K562 (cell line): ENCODE data around the gene ADAMTS14. TPM values are rescaled to one million over a fixed set of nuclear protein-coding genes. Genes with fewer than 3 reads are reported as not detected.
A peak's percentile ranks its signal among the peaks of the same experiment; 100 is the strongest.

ENCODE experiments used
- BRD9 ChIP-seq: fragments of 450-650 bp; IDR thresholded peaks from 2 replicates; pipeline ENCODE4 v1.6.1; 2018; ENCODE audit warnings: low read depth; ENCODE audit not compliant: partially characterized antibody
- CSDE1 ChIP-seq, 2 experiments: fragments of 450-650 bp; IDR thresholded peaks; 2 replicates each; pipeline ENCODE4 v1.6.1; 2016; ENCODE audit warnings: mild to moderate bottlenecking in 1 of 2
- EP300 ChIP-seq: IDR thresholded peaks from 2 replicates; pipeline ENCODE4 v1.6.1; 2012; ENCODE audit warnings: low read length, improper control_type of control experiment
- FOS ChIP-seq: IDR thresholded peaks from 3 replicates; pipeline ENCODE4 v1.6.1; 2011; ENCODE audit not compliant: insufficient read length; ENCODE audit errors: extremely low read depth
- MAFG ChIP-seq: fragments of 450-650 bp; conservative IDR thresholded peaks from 2 replicates; pipeline ENCODE4 v1.6.1; 2016; ENCODE audit warnings: missing genetic modification characterization, missing compliant biosample characterization
- NCOR1 ChIP-seq: fragments of 450-650 bp; IDR thresholded peaks from 2 replicates; pipeline ENCODE4 v1.6.1; 2016; ENCODE audit warnings: mild to moderate bottlenecking, moderate library complexity
- RFX5 ChIP-seq: IDR thresholded peaks from 2 replicates; pipeline ENCODE4 v1.6.1; 2011; ENCODE audit warnings: low read depth, mild to moderate bottlenecking, improper control_type of control experiment, low read length
- RNF2 ChIP-seq: sonication (generic); IDR thresholded peaks from 2 replicates; pipeline ENCODE4 v1.6.1; 2016
- SRF ChIP-seq, 2 experiments: fragments of 250-450, 450-650 bp in 1 of 2; sonication (Bioruptor Pico) in 1 of 2; sonication (generic) in 1 of 2; formaldehyde crosslinking; IDR thresholded peaks; 2 replicates each; pipeline versions ENCODE4 v1.5.0 to v1.5.1; 2020 to 2022; ENCODE audit warnings: mild to moderate bottlenecking in 1 of 2, missing genetic modification reagents in 1 of 2
- TCFL5 ChIP-seq: fragments of 250-450 bp; sonication (Bioruptor Pico); conservative IDR thresholded peaks from 2 replicates; pipeline ENCODE4 v1.6.1; 2021; ENCODE audit warnings: mild to moderate bottlenecking, moderate library complexity, matching md5 sums
- THAP12 ChIP-seq: fragments of 250-450 bp; sonication (Bioruptor Pico); IDR thresholded peaks from 2 replicates; pipeline ENCODE4 v1.9.0; 2021; ENCODE audit warnings: mild to moderate bottlenecking, inconsistent platforms
- THRAP3 ChIP-seq: fragments of 450-650 bp; IDR thresholded peaks from 2 replicates; pipeline ENCODE4 v1.6.1; 2016; ENCODE audit warnings: mild to moderate bottlenecking, inconsistent platforms, borderline replicate concordance
- ZBTB11 ChIP-seq, 3 experiments: fragments of 200-800 bp in 1 of 3; fragments of 250-450 bp in 1 of 3; fragments of 450-650 bp in 1 of 3; sonication (Bioruptor Pico) in 1 of 3; sonication (Bioruptor generic) in 1 of 3; formaldehyde crosslinking in 1 of 3; IDR thresholded peaks; 2 replicates each; pipeline versions ENCODE4 v1.6.1 to v1.8.0; 2016 to 2022; ENCODE audit warnings: mild to moderate bottlenecking in 2 of 3, missing genetic modification characterization in 2 of 3, missing compliant biosample characterization in 1 of 3, moderate library complexity in 1 of 3
- ZNF12 ChIP-seq: sonication (generic); formaldehyde crosslinking; IDR thresholded peaks from 2 replicates; pipeline ENCODE4 v1.4.0; 2020; ENCODE audit warnings: mild to moderate bottlenecking, missing genetic modification reagents
- ZNF561 ChIP-seq: fragments of 450-650 bp; formaldehyde crosslinking; conservative IDR thresholded peaks from 2 replicates; pipeline ENCODE4 v1.4.0; 2020; ENCODE audit warnings: mild to moderate bottlenecking, moderate library complexity
- ZNF589 ChIP-seq: fragments of 200-800 bp; sonication (Bioruptor generic); IDR thresholded peaks from 2 replicates; pipeline ENCODE4 v1.6.1; 2016; ENCODE audit warnings: low read depth, missing genetic modification characterization, missing compliant biosample characterization
- ZNF778 ChIP-seq: fragments of 450-650 bp; formaldehyde crosslinking; IDR thresholded peaks from 2 replicates; pipeline ENCODE4 v1.4.0; 2020; ENCODE audit warnings: mild to moderate bottlenecking, moderate library complexity
- ZNF830 ChIP-seq: fragments of 250-450 bp; sonication (Bioruptor Pico); IDR thresholded peaks from 2 replicates; pipeline ENCODE4 v1.5.0; 2021; ENCODE audit warnings: mild to moderate bottlenecking
- polyA plus RNA-seq, 8 experiments: library from polyadenylated mRNA; depleted of rRNA in 4 of 8; stranded (reverse) in 5 of 8; unstranded in 3 of 8; fragments of >200 nt; fragmentation: Nextera tagmentation in 2 of 8; fragmentation: Illumina TruSeq in 1 of 8; extraction: Ambion mirVana in 2 of 8; extraction: Trizol in 1 of 8; gene quantifications; 2 replicates each; pipeline versions ENCODE4 v1.2.1 to v1.2.3, GENCODE V29; 2011 to 2014; ENCODE audit warnings: inconsistent platforms in 1 of 8, missing spikeins in 1 of 8
- total RNA-seq, 7 experiments: library from RNA; depleted of rRNA in 6 of 7; stranded (reverse); fragments of >200 nt in 6 of 7; fragmentation: Illumina TruSeq in 2 of 7; extraction: Trizol in 2 of 7; gene quantifications; 2 replicates each; pipeline versions ENCODE4 v1.2.1 to v1.2.3, GENCODE V29; 2011 to 2021; ENCODE audit warnings: low replicate concordance in 1 of 7
- TF ChIP-seq, protein P1 (sequence below): fragments of 250-450 bp; sonication (Bioruptor Pico); IDR thresholded peaks from 2 replicates; pipeline ENCODE4 v1.8.0; 2021; ENCODE audit warnings: moderate library complexity, mild to moderate bottlenecking, inconsistent platforms
- TF ChIP-seq, protein P2 (sequence below): fragments of 250-450 bp; sonication (Bioruptor Pico); IDR thresholded peaks from 2 replicates; pipeline ENCODE4 v1.8.0; 2022; ENCODE audit warnings: inconsistent platforms
- TF ChIP-seq, protein P3 (sequence below): fragments of 200-800 bp; sonication (Bioruptor generic); IDR thresholded peaks from 2 replicates; pipeline ENCODE4 v1.6.1; 2017; ENCODE audit warnings: missing genetic modification characterization, missing compliant biosample characterization

ADAMTS14 gene
- total and polyA plus RNA-seq, 9 of the 15 experiments (the other 6 are each of a cell fraction or from before 2014, with no cell fraction given) = 0.04 to 37.4 (median 15.9) TPM

DNA sequence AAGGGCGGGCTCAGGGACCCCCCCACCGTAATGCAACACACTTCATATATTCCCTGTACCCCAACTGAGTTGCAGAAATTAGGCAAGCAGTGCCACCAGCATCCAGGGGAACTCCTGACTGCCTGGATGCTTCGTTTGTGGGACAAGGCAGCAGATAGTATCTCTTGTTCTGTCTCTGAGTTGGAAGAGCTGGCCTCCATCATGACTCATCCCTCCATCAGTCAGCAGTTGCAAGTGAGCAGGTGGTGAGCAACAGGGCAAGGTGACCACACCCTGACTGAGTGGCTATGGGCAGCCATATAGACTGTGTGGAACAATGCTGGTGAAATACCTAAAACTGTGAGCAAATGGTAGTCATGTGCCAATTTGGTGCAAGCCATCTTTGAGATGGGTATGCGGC lies 22.8 kb upstream of the ADAMTS14 start (continued):
- TF ChIP-seq ZNF561 (CRISPR knock-in tag) (no peak), RFX5 (no peak), RNF2 (no peak), NCOR1 (no peak), FOS (peak; percentile 66), TCFL5 (CRISPR knock-in tag) (no peak), ZNF830 (no peak), ZNF589 (peak; percentile 92), THRAP3 (no peak), ZBTB11 (CRISPR knock-in tag; IDR thresholded peaks at IDR 0.05) (peak in 1 of 3 experiments; percentile 65; a peak in 1 of 6 replicates), ZNF12 (no peak), CSDE1 (IDR thresholded peaks at IDR 0.05) (no peak), EP300 (peak; percentile 75), THAP12 (CRISPR knock-in tag) (no peak), SRF (CRISPR knock-in tag; IDR thresholded peaks at IDR 0.05) (no peak), MAFG (tag) (peak; percentile 64), BRD9 (no peak), ZNF778 (CRISPR knock-in tag) (no peak)
- TF ChIP-seq, protein P1, sequence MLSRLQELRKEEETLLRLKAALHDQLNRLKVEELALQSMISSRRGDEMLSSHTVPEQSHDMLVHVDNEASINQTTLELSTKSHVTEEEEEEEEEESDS = no peak
- TF ChIP-seq, protein P2, sequence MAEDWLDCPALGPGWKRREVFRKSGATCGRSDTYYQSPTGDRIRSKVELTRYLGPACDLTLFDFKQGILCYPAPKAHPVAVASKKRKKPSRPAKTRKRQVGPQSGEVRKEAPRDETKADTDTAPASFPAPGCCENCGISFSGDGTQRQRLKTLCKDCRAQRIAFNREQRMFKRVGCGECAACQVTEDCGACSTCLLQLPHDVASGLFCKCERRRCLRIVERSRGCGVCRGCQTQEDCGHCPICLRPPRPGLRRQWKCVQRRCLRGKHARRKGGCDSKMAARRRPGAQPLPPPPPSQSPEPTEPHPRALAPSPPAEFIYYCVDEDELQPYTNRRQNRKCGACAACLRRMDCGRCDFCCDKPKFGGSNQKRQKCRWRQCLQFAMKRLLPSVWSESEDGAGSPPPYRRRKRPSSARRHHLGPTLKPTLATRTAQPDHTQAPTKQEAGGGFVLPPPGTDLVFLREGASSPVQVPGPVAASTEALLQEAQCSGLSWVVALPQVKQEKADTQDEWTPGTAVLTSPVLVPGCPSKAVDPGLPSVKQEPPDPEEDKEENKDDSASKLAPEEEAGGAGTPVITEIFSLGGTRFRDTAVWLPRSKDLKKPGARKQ = no peak
- TF ChIP-seq, protein P3, sequence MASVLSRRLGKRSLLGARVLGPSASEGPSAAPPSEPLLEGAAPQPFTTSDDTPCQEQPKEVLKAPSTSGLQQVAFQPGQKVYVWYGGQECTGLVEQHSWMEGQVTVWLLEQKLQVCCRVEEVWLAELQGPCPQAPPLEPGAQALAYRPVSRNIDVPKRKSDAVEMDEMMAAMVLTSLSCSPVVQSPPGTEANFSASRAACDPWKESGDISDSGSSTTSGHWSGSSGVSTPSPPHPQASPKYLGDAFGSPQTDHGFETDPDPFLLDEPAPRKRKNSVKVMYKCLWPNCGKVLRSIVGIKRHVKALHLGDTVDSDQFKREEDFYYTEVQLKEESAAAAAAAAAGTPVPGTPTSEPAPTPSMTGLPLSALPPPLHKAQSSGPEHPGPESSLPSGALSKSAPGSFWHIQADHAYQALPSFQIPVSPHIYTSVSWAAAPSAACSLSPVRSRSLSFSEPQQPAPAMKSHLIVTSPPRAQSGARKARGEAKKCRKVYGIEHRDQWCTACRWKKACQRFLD = no peak
